Activated CD4-positive, alpha-beta T cell treated with anti-CD3 and anti-CD28 coated beads, Interleukin-2, amount 10 ng/mL, durations not matched to agents 24 days and 14 days (primary cell): Measurements from ENCODE around the gene SLC22A15. TPM values are rescaled to one million over a fixed set of nuclear protein-coding genes. Genes with fewer than 3 reads are reported as not detected.

Source experiments
- DNase-seq: peaks from one replicate; pipeline ENCODE4 v3.0.0; 2022
- H3K27ac Mint-ChIP-seq: one replicate; pipeline ENCODE4 v1.8.0; 2022; ENCODE audit warnings: mild to moderate bottlenecking, mixed read lengths
- H3K27me3 Mint-ChIP-seq: one replicate; pipeline ENCODE4 v1.8.0; 2022; ENCODE audit warnings: mixed read lengths
- H3K36me3 Mint-ChIP-seq: one replicate; pipeline ENCODE4 v1.8.0; 2022; ENCODE audit warnings: low read depth, mild to moderate bottlenecking, mixed read lengths
- H3K4me1 Mint-ChIP-seq: one replicate; pipeline ENCODE4 v1.8.0; 2021; ENCODE audit warnings: mixed read lengths
- H3K4me3 Mint-ChIP-seq: one replicate; pipeline ENCODE4 v1.8.0; 2022; ENCODE audit warnings: mild to moderate bottlenecking, moderate library complexity, mixed read lengths
- H3K9me3 Mint-ChIP-seq: one replicate; pipeline ENCODE4 v1.8.0; 2021; ENCODE audit warnings: mixed read lengths
- intact Hi-C: fragments of 100-400 bp; cut with micrococcal nuclease; formaldehyde crosslinking; loops from one replicate; pipeline ENCODE4 v1.15.1; 2023
- total RNA-seq: library from RNA; stranded (reverse); gene quantifications from 2 replicates; pipeline ENCODE4 v1.2.3, GENCODE V29; 2022

SLC22A15 gene
- total RNA-seq, 1 donor from 2014 or later, result 0.23 TPM

GRCh38 chr1:116111524-116112021 lies 135.3 kb downstream of the SLC22A15 start:
- Mint-ChIP-seq H3K27me3 (peaks cover 16% of the 10 kb centered on the region), H3K36me3 (no peaks in the 10 kb centered on the region), H3K27ac (no peak overlapping the region), H3K4me1 (no peaks in the 10 kb centered on the region), H3K4me3 (no peak overlapping the region), H3K9me3 (no peaks in the 10 kb centered on the region)
- intact Hi-C loops, result no loop called here
- no peak for DNase-seq

- H3K27ac Mint-ChIP-seq, result no peak overlapping the region
- H3K36me3 Mint-ChIP-seq, result no peaks in the 10 kb centered on the region
- H3K4me1 Mint-ChIP-seq, result no peaks in the 10 kb centered on the region
- intact Hi-C loops, result no loop called here
- DNase-seq, result no peak
- no peak overlapping the region for H3K4me3 Mint-ChIP-seq
- peaks cover 16% of the 10 kb centered on the region for H3K27me3 Mint-ChIP-seq
- no peaks in the 10 kb centered on the region for H3K9me3 Mint-ChIP-seq
Measured at GRCh38 chr1:116112388-116113140, 136.3 kb downstream of the SLC22A15 start.

GRCh38 chr1:116113615-116114014 lies 137.3 kb downstream of the SLC22A15 start:
- intact Hi-C loops, result no loop called here
- Mint-ChIP-seq H3K4me3 (no peak overlapping the region), H3K4me1 (no peaks in the 10 kb centered on the region), H3K36me3 (no peaks in the 10 kb centered on the region), H3K27me3 (peaks cover 13% of the 10 kb centered on the region), H3K27ac (no peak overlapping the region), H3K9me3 (no peaks in the 10 kb centered on the region)
- no peak for DNase-seq

- no peak overlapping the region for H3K27ac Mint-ChIP-seq
- H3K36me3 Mint-ChIP-seq, result no peaks in the 10 kb centered on the region
- H3K4me1 Mint-ChIP-seq, result no peaks in the 10 kb centered on the region
- intact Hi-C loops, result no loop called here
- DNase-seq, result peak; percentile 28
- no peak overlapping the region for H3K4me3 Mint-ChIP-seq
- H3K9me3 Mint-ChIP-seq, result no peaks in the 10 kb centered on the region
- peaks cover 18% of the 10 kb centered on the region for H3K27me3 Mint-ChIP-seq
Measured at GRCh38 chr1:116115476-116116439, 139.4 kb downstream of the SLC22A15 start.

- intact Hi-C loops, result no loop called here
- Mint-ChIP-seq H3K9me3 (no peaks in the 10 kb centered on the region), H3K36me3 (no peaks in the 10 kb centered on the region), H3K4me1 (no peaks in the 10 kb centered on the region), H3K27ac (no peak overlapping the region), H3K4me3 (no peak overlapping the region), H3K27me3 (peaks cover 21% of the 10 kb centered on the region)
- DNase-seq, result peak; percentile 10
Measured at GRCh38 chr1:116118471-116118870, 142.2 kb downstream of the SLC22A15 start.

Other genes starting within 250 kb of the SLC22A15 start
- gene CASQ2, start 207.8 kb upstream of the SLC22A15 start, total RNA-seq, result not detected in 2 replicates
- not detected in 2 replicates for gene NHLH2, start 135.4 kb upstream of the SLC22A15 start, total RNA-seq
- not detected in 2 replicates for gene MAB21L3, start 134.9 kb downstream of the SLC22A15 start, total RNA-seq